Spleen (tissue), 11 donors: Measurements from ENCODE around the gene C5orf15. TPM values are rescaled to one million over a fixed set of nuclear protein-coding genes. Genes with fewer than 3 reads are reported as not detected.
"Not testable (repeated sequence)": the region's sequence is repeated elsewhere in the genome, so short reads cannot be mapped to it uniquely, and the experiment has no call there.

Experiments
- DNase-seq: peaks from one replicate; pipeline ENCODE4 v3.0.0-alpha.2; 2020
- H3K27ac ChIP-seq, 8 donors: fragments of 200-600 bp; sonication (generic) in 7 of 8; 1 replicate in 4 of 8; 2 replicates in 4 of 8; pipeline versions ENCODE4 v1.5.0 to v1.8.0; 2016 to 2021; ENCODE audit warnings: inconsistent platforms in 4 of 8, mild to moderate bottlenecking in 4 of 8, moderate library complexity in 1 of 8
- H3K27me3 ChIP-seq, 7 donors: fragments of 200-600 bp; sonication (generic) in 6 of 7; replicated peaks in 1 of 7; 1 replicate in 4 of 7; 2 replicates in 3 of 7; pipeline versions ENCODE4 v1.5.0 to v1.8.0; 2016 to 2021; ENCODE audit warnings: inconsistent platforms in 3 of 7, mild to moderate bottlenecking in 1 of 7
- H3K36me3 ChIP-seq, 6 donors: fragments of 200-600 bp; sonication (generic) in 5 of 6; 1 replicate in 4 of 6; 2 replicates in 2 of 6; pipeline versions ENCODE4 v1.5.0 to v1.8.0; 2016 to 2021; ENCODE audit warnings: inconsistent platforms in 2 of 6
- H3K4me1 ChIP-seq, 6 donors: fragments of 200-600 bp; sonication (generic) in 5 of 6; 1 replicate in 3 of 6; 2 replicates in 3 of 6; pipeline versions ENCODE4 v1.5.0 to v1.8.0; 2016 to 2021; ENCODE audit warnings: inconsistent platforms in 3 of 6
- H3K4me3 ChIP-seq, 8 donors: fragments of 200-600 bp; sonication (generic) in 7 of 8; 1 replicate in 4 of 8; 2 replicates in 4 of 8; pipeline versions ENCODE4 v1.5.0 to v1.8.0; 2016 to 2021; ENCODE audit warnings: inconsistent platforms in 4 of 8, mild to moderate bottlenecking in 4 of 8, moderate library complexity in 2 of 8
- H3K9me3 ChIP-seq, 8 donors: fragments of 200-600 bp; sonication (generic) in 7 of 8; 1 replicate in 4 of 8; 2 replicates in 4 of 8; pipeline versions ENCODE4 v1.5.0 to v1.8.0; 2016 to 2021; ENCODE audit warnings: inconsistent platforms in 4 of 8
- CTCF ChIP-seq, 11 experiments: fragments of 200-600 bp in 7 of 11; fragments of 450-650 bp in 4 of 11; sonication (generic) in 4 of 11; IDR thresholded peaks in 8 of 11; conservative IDR thresholded peaks in 3 of 11; 1 replicate in 7 of 11; 2 replicates in 4 of 11; pipeline versions ENCODE4 v1.4.0 to v1.8.0; 2016 to 2021; ENCODE audit warnings: antibody characterized with exemption in 11 of 11, inconsistent platforms in 4 of 11, mild to moderate bottlenecking in 1 of 11
- POLR2A ChIP-seq, 3 donors: fragments of 450-650 bp; IDR thresholded peaks; one replicate each; pipeline ENCODE4 v1.5.1; 2017; ENCODE audit warnings: antibody characterized with exemption in 3 of 3, mild to moderate bottlenecking in 1 of 3
- POLR2AphosphoS5 ChIP-seq, 3 donors: sonication (generic); formaldehyde crosslinking; IDR thresholded peaks; one replicate each; pipeline ENCODE4 v1.5.1; 2017; ENCODE audit warnings: antibody characterized with exemption in 3 of 3
- WGBS, 5 donors: extraction: QIAGEN DNeasy Blood & Tissue Kit in 3 of 5; methylation state at CpG; one replicate each; pipeline versions ENCODE4 v1.1.5 to v1.1.7; 2013 to 2018; 5-methylcytosine and 5-hydroxymethylcytosine counted together
- intact Hi-C: fragments of 100-400 bp; cut with DNase I; formaldehyde crosslinking; loops from one replicate; pipeline ENCODE4 v1.15.0; 2023; ENCODE audit warnings: low total_unique reads
- polyA plus RNA-seq, 3 donors: library from polyadenylated mRNA; stranded (reverse); fragments of 200-250 nt; gene quantifications; one replicate each; pipeline ENCODE4 v1.2.1, GENCODE V29; 2013
- total RNA-seq, 7 donors: library from RNA; depleted of rRNA in 3 of 7; stranded (reverse); fragments of >200 nt in 3 of 7; fragmentation: NEBNext Ultra II Directional in 4 of 7; extraction: Animal tissue kit (Norgen Biotek cat#: 25700) in 4 of 7; gene quantifications; one replicate each; pipeline versions ENCODE4 v1.1.0 to v1.2.1, GENCODE V29; 2016 to 2021
- donor health status: healthy with polysubstance abuse.
- donor health status: DM: no; HTN: no; CAD: no; lungs with moderate emphysema.
- donor health status: DM: no; HTN: no; CAD: no.
- donor health status: Bipolar disorder and iron deficiency.
- donor health status: healthy.
- donor health status: DM: no; HTN: no; CAD: no.
- donor health status: DM: yes; HTN: yes; CAD: no.

Gene C5orf15
- total and polyA plus RNA-seq, 10 donors, result 25.4 to 49.6 (median 28.5) TPM

- DNase-seq, result no peak
- 33 to 67% (median 49%) methylated on average over 3 of the region's 3 CpGs for WGBS, 5 donors
- no peaks in the 10 kb centered on the region for H3K36me3 ChIP-seq
- H3K9me3 ChIP-seq, result no peaks in the 10 kb centered on the region
- H3K27ac ChIP-seq, result peak overlapping the region in 4 of 8 donors; percentile 45 to 88 (median 58)
- H3K27me3 ChIP-seq, result no peaks in the 10 kb centered on the region
- peaks cover 0 to 36% (median 15%) of the 10 kb centered on the region in 6 donors for H3K4me1 ChIP-seq
- TF ChIP-seq CTCF (IDR thresholded peaks at IDR 0.05 in 8 of 11, conservative IDR thresholded peaks at IDR 0.05 in 3 of 11), result no peak
- peak in 1 of 3 donors; percentile 67 for TF ChIP-seq POLR2AphosphoS5 (IDR thresholded peaks at IDR 0.05)
- TF ChIP-seq POLR2A (IDR thresholded peaks at IDR 0.05), result peak in 1 of 3 donors; percentile 8
- no peak overlapping the region for H3K4me3 ChIP-seq
- intact Hi-C loops, result no loop called here
Observed at GRCh38 chr5:133938929-133939328, 29.5 kb downstream of the C5orf15 start.

GRCh38 chr5:133938039-133938821, 30.2 kb downstream of the C5orf15 start:
- TF ChIP-seq POLR2AphosphoS5 (IDR thresholded peaks at IDR 0.05) (no peak), POLR2A (IDR thresholded peaks at IDR 0.05) (no peak), CTCF (IDR thresholded peaks at IDR 0.05 in 8 of 11, conservative IDR thresholded peaks at IDR 0.05 in 3 of 11) (no peak)
- 65 to 76% (median 70%) methylated on average over 6 of the region's 6 CpGs for WGBS, 5 donors
- Histone ChIP-seq H3K4me1 (peaks cover 0 to 43% (median 22%) of the 10 kb centered on the region in 6 donors), H3K36me3 (no peaks in the 10 kb centered on the region), H3K27me3 (no peaks in the 10 kb centered on the region), H3K4me3 (no peak overlapping the region), H3K9me3 (no peaks in the 10 kb centered on the region), H3K27ac (peak overlapping the region in 5 of 8 donors; percentile 35 to 88 (median 51))
- intact Hi-C loops, result no loop called here
- no peak for DNase-seq

- H3K27me3 ChIP-seq, H3K4me3 ChIP-seq, H3K36me3 ChIP-seq, H3K9me3 ChIP-seq, DNase-seq, intact Hi-C loops: not testable (repeated sequence)
- Histone ChIP-seq H3K4me1 (peaks cover 0 to 49% (median 28%) of the 10 kb centered on the region in 6 donors), H3K27ac (peak overlapping the region in 5 of 8 donors; percentile 35 to 88 (median 51))
- WGBS, 5 donors, result 86 to 95% (median 92%) methylated on average over 3 of the region's 3 CpGs
Observed at GRCh38 chr5:133937628-133938027, 30.8 kb downstream of the C5orf15 start.

GRCh38 chr5:133936651-133937015, 31.8 kb downstream of the C5orf15 start:
- no peaks in the 10 kb centered on the region for H3K9me3 ChIP-seq
- DNase-seq, result peak; percentile 62
- no peaks in the 10 kb centered on the region for H3K36me3 ChIP-seq
- 59 to 75% (median 64%) methylated on average over 3 of the region's 3 CpGs for WGBS, 5 donors
- no peak overlapping the region for H3K4me3 ChIP-seq
- intact Hi-C loops, result no loop called here
- peak overlapping the region in 3 of 8 donors; percentile 51 to 88 (median 73) for H3K27ac ChIP-seq
- TF ChIP-seq CTCF (IDR thresholded peaks at IDR 0.05 in 8 of 11, conservative IDR thresholded peaks at IDR 0.05 in 3 of 11), result no peak
- TF ChIP-seq POLR2A (IDR thresholded peaks at IDR 0.05), result no peak
- no peak for TF ChIP-seq POLR2AphosphoS5 (IDR thresholded peaks at IDR 0.05)
- peaks cover 0 to 59% (median 36%) of the 10 kb centered on the region in 6 donors for H3K4me1 ChIP-seq
- no peaks in the 10 kb centered on the region for H3K27me3 ChIP-seq

GRCh38 chr5:133935991-133936650, 32.3 kb downstream of the C5orf15 start:
- H3K4me1 ChIP-seq, result peaks cover 0 to 64% (median 41%) of the 10 kb centered on the region in 6 donors

More at GRCh38 chr5:133935991-133936650, 32.3 kb downstream of the C5orf15 start:
- intact Hi-C loops, H3K27me3 ChIP-seq, H3K36me3 ChIP-seq, H3K4me3 ChIP-seq, H3K9me3 ChIP-seq: not testable (repeated sequence)
- H3K27ac ChIP-seq, result peak overlapping the region in 3 of 8 donors; percentile 73 to 88 (median 74)
- WGBS, 5 donors, result 86 to 93% (median 89%) methylated on average over 10 of the region's 10 CpGs
- peak; percentile 18 for DNase-seq
